Pancreas (tissue), 10 donors: ENCODE measurements around the gene NRP2. TPM values are rescaled to one million over a fixed set of nuclear protein-coding genes. Genes with fewer than 3 reads are reported as not detected.
A peak's percentile ranks its signal among the peaks of the same experiment; 100 is the strongest.

Experiments
- ATAC-seq, 4 donors: fragments of 200-7000 bp; cut with Tn5 transposase; one replicate each; pipeline versions ENCODE4 v1.8.0 to v1.9.1; 2020; ENCODE audit warnings: mild to moderate bottlenecking in 4 of 4, moderate library complexity in 4 of 4
- DNase-seq, 6 donors: peaks; one replicate each; pipeline ENCODE4 v3.0.0-alpha.2; 2020
- FAIRE-seq: peaks from 2 replicates; lab custom pipeline; 2012; peaks lifted over from hg19 to GRCh38; lab: Jason Lieb, UNC
- H3K27ac ChIP-seq, 4 donors: fragments of 200-600 bp; sonication (generic); 1 replicate in 3 of 4; 2 replicates in 1 of 4; pipeline versions ENCODE4 v1.5.0 to v1.8.0; 2020
- H3K27me3 ChIP-seq, 4 donors: fragments of 200-600 bp; one replicate each; pipeline ENCODE4 v1.8.0; 2021
- H3K36me3 ChIP-seq, 3 donors: fragments of 200-600 bp; sonication (generic) in 1 of 3; one replicate each; pipeline versions ENCODE4 v1.5.0 to v1.8.0; 2020 to 2021
- H3K4me1 ChIP-seq, 3 donors: fragments of 200-600 bp; one replicate each; pipeline ENCODE4 v1.8.0; 2021
- H3K4me3 ChIP-seq, 4 donors: fragments of 200-600 bp; sonication (generic) in 2 of 4; one replicate each; pipeline versions ENCODE4 v1.5.0 to v1.8.0; 2020 to 2021
- H3K9me3 ChIP-seq, 4 donors: fragments of 200-600 bp; one replicate each; pipeline ENCODE4 v1.8.0; 2021
- CTCF ChIP-seq, 4 donors: fragments of 200-600 bp; sonication (generic) in 3 of 4; IDR thresholded peaks; one replicate each; pipeline versions ENCODE4 v1.5.0 to v1.8.0; 2021; ENCODE audit warnings: antibody characterized with exemption in 4 of 4
- WGBS, 2 donors: extraction: QIAGEN DNeasy Blood & Tissue Kit; methylation state at CpG; one replicate each; pipeline ENCODE4 v1.1.7; 2013; 5-methylcytosine and 5-hydroxymethylcytosine counted together
- intact Hi-C, 3 donors: fragments of 100-400 bp; cut with DNase I; formaldehyde crosslinking; loops; one replicate each; pipeline versions ENCODE4 v1.11.1 to v1.14.2; 2022
- polyA plus RNA-seq, 2 donors: library from polyadenylated mRNA; stranded (reverse); fragments of 200-250 nt; gene quantifications; one replicate each; pipeline ENCODE4 v1.2.3, GENCODE V29; 2013
- total RNA-seq, 6 donors: library from RNA; stranded (reverse); fragmentation: NEBNext Ultra II Directional in 4 of 6; extraction: Animal tissue kit (Norgen Biotek cat#: 25700) in 4 of 6; gene quantifications; one replicate each; pipeline versions ENCODE4 v1.2.1 to v1.2.4, GENCODE V29; 2021 to 2023
- donor health status: healthy with polysubstance abuse.
- donor health status: DM: no; HTN: no; CAD: no; lungs with moderate emphysema.
- donor health status: DM: no; HTN: no; CAD: no.
- donor health status: control.
- donor health status: control.
- donor health status: Bipolar disorder and iron deficiency.
- donor health status: DM: yes; HTN: yes; CAD: no.
- donor health status: DM: no; HTN: no; CAD: no.
- donor health status: DM: no; HTN: no; CAD: no.
- donor health status: DM: yes; HTN: yes; CAD: no.

NRP2 gene
- total and polyA plus RNA-seq, 8 donors: 0.65 to 11.0 (median 1.6) TPM

GRCh38 chr2:205800773-205801172 lies 118.5 kb downstream of the NRP2 start:
- no peak for TF ChIP-seq CTCF (IDR thresholded peaks at IDR 0.05)
- peaks cover under 1 to 3% (median under 1%) of the 10 kb centered on the region in 3 donors for H3K4me1 ChIP-seq
- intact Hi-C loops: no loop called here
- ATAC-seq (peak; percentile 56 to 91 (median 72)), FAIRE-seq (peak; percentile 89), DNase-seq (peak in 4 of 6 donors; percentile 18 to 58 (median 28))
- H3K27me3 ChIP-seq: no peaks in the 10 kb centered on the region
- no peak overlapping the region for H3K4me3 ChIP-seq
- no peaks in the 10 kb centered on the region for H3K36me3 ChIP-seq
- no peaks in the 10 kb centered on the region for H3K9me3 ChIP-seq
- 22 to 27% methylated on average over 3 of the region's 3 CpGs for WGBS, 2 donors
- H3K27ac ChIP-seq: no peak overlapping the region

DNA sequence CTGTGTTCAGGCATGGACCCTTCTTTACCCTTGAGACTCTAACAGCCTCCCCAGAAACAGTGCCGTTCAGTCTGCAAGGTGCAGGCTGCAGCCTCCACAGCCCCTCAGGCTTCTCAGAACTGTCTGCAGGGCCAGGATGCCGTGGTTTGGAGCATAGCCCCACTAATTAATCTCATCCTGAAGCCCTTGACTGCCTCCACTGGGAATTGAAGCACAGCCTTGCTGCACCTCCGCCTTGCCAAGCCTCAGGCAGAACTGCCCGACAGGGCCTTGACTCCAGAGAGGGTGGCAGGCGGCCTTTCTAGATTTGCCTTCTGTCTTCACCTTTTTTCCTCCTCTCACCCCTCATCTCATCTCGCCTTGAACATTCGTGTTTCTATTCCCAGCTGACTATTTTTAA lies 119.8 kb downstream of the NRP2 start:
- no peak for TF ChIP-seq CTCF (IDR thresholded peaks at IDR 0.05)
- Histone ChIP-seq H3K4me1 (peaks cover 3 to 9% (median 4%) of the 10 kb centered on the region in 3 donors), H3K27ac (no peak overlapping the region), H3K27me3 (no peaks in the 10 kb centered on the region), H3K36me3 (no peaks in the 10 kb centered on the region), H3K9me3 (no peaks in the 10 kb centered on the region), H3K4me3 (no peak overlapping the region)
- 87 to 89% methylated on average over 7 of the region's 7 CpGs for WGBS, 2 donors
- FAIRE-seq (no peak), ATAC-seq (no peak), DNase-seq (no peak)
- intact Hi-C loops: no loop called here

DNA sequence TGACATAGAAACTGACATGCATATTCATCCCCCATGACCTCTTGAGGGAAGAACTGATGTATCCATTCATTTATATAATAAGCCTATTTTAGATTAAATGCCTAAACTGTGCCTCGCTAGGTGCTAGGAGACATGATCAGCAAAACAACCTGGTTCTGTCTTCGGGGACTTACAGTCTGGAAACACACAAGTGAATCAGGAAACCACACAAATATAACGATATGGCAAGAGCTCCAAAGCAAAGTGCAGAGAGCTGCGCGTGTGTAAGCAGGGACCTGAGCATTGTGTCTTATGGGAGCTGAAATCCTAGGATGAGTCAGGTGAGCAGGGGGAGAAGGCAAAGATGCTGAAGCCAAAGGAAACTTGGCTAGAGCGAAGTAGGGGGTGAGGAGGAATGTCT lies 120.6 kb downstream of the NRP2 start:
- H3K36me3 ChIP-seq: no peaks in the 10 kb centered on the region
- intact Hi-C loops: no loop called here
- H3K4me1 ChIP-seq: peaks cover 3 to 9% (median 4%) of the 10 kb centered on the region in 3 donors
- no peaks in the 10 kb centered on the region for H3K9me3 ChIP-seq
- no peak overlapping the region for H3K27ac ChIP-seq
- no peak overlapping the region for H3K4me3 ChIP-seq
- TF ChIP-seq CTCF (IDR thresholded peaks at IDR 0.05): no peak
- ATAC-seq (no peak), FAIRE-seq (no peak), DNase-seq (no peak)
- no peaks in the 10 kb centered on the region for H3K27me3 ChIP-seq
- 87 to 91% methylated on average over 6 of the region's 6 CpGs for WGBS, 2 donors

DNA sequence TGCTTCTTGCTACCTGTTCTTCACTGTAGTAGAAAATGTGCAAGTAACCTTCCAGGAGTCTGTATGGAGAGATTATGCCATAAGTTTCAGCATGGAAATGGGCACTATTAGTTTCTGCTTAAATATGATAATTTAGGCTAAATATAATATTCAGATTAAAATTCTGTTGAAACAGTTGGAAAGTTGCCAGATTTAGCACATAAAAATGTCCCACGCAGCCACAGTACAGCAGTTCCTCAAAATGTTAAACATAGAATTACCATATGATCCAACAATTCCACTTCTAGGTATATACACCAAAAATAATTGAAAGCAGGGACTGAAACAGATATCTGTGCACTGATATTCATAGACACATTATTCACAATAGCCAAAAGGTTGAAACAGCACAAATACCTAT lies 121.2 kb downstream of the NRP2 start:
- no peak for DNase-seq
- Histone ChIP-seq H3K9me3 (no peaks in the 10 kb centered on the region), H3K4me3 (no peak overlapping the region), H3K27ac (no peak overlapping the region), H3K4me1 (peaks cover 3 to 9% (median 4%) of the 10 kb centered on the region in 3 donors), H3K27me3 (no peaks in the 10 kb centered on the region), H3K36me3 (no peaks in the 10 kb centered on the region)
- WGBS, 2 donors: 85% methylated on average over 1 of the region's 1 CpG
- TF ChIP-seq CTCF (IDR thresholded peaks at IDR 0.05): no peak
- no peak for ATAC-seq
- intact Hi-C loops: no loop called here
- FAIRE-seq: no peak

- H3K9me3 ChIP-seq: no peaks in the 10 kb centered on the region
- no peak for TF ChIP-seq CTCF (IDR thresholded peaks at IDR 0.05)
- no peak overlapping the region for H3K4me3 ChIP-seq
- H3K27ac ChIP-seq: no peak overlapping the region
- 77 to 85% methylated on average over 8 of the region's 8 CpGs for WGBS, 2 donors
- DNase-seq (no peak), FAIRE-seq (no peak), ATAC-seq (no peak)
- no peaks in the 10 kb centered on the region for H3K36me3 ChIP-seq
- intact Hi-C loops: no loop called here
- H3K27me3 ChIP-seq: no peaks in the 10 kb centered on the region
- H3K4me1 ChIP-seq: peaks cover 3 to 9% (median 4%) of the 10 kb centered on the region in 3 donors
These were observed 122.8 kb downstream of the NRP2 start for GRCh38 chr2:205805136-205805535.
